AG10803 (cell line): ENCODE measurements around the gene OLIG1.

ENCODE experiments used
- DNase-seq: peaks from one replicate; pipeline ENCODE4 v3.0.0; 2010; ENCODE audit warnings: low read depth
- H3K4me3 ChIP-seq: 2 replicates; pipeline ENCODE4 v1.5.1; 2011; ENCODE audit warnings: mild to moderate bottlenecking, low read length, control low read depth
- CTCF ChIP-seq: conservative IDR thresholded peaks from 2 replicates; pipeline ENCODE4 v1.5.1; 2011; ENCODE audit warnings: mild to moderate bottlenecking, low read length, control low read depth, inconsistent platforms

OLIG1 gene, protein sequence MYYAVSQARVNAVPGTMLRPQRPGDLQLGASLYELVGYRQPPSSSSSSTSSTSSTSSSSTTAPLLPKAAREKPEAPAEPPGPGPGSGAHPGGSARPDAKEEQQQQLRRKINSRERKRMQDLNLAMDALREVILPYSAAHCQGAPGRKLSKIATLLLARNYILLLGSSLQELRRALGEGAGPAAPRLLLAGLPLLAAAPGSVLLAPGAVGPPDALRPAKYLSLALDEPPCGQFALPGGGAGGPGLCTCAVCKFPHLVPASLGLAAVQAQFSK

GRCh38 chr21:33069994-33070743, at the start of gene OLIG1:
OLIG1 (plus strand) TSS chr21:33070141; CDS start chr21:33070247, 106 bp downstream.
- no peak within 1 kb of the TSS for H3K4me3 ChIP-seq
- TF ChIP-seq CTCF: no peak
- DNase-seq: peak; percentile 7

GRCh38 chr21:33020558-33021100, 49.3 kb upstream of the OLIG1 start:
- DNase-seq: no peak
- no peak overlapping the region for H3K4me3 ChIP-seq
- TF ChIP-seq CTCF: no peak

DNA sequence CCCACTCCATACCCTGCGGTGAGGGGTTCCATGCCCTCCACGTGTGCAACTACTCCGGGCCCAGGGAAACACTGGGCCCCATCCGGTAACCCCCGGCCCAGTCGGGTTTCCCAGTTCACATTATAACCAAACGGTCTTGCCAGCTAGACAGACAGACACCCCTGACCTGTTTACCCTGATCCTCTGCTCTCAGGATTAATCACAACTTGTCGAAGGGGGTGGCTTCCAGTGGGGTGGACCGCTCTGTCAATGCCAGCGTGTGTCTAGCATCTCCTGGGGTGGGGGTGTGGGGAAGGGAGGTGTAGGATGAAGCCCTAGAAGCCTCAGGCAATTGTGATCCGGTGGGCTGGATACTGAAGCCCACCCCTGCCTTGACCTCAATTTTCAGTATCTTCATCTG, 48.8 kb upstream of the OLIG1 start:
- DNase-seq: no peak
- no peak for TF ChIP-seq CTCF
- H3K4me3 ChIP-seq: no peak overlapping the region

- TF ChIP-seq CTCF: no peak
- no peak for DNase-seq
- H3K4me3 ChIP-seq: no peak overlapping the region
These were observed 48.3 kb upstream of the OLIG1 start for GRCh38 chr21:33021667-33022066.

DNA sequence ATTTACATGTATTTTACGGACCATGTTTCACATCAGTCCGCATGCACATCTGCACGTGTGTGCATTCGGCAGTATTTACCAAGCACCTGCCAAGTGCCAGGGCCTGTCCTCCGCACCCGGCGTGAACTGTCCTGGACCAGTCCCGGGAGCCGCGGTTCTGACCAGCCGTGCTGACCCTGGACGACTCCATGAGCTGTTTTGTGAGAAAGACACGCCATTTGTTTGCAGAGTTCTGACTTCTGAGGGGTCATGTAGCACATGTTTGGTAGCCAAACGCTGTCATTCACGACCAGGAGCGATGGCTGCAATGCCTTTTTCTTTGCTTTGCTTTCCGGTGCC, 47.5 kb upstream of the OLIG1 start:
- H3K4me3 ChIP-seq: no peak overlapping the region

GRCh38 chr21:33022828-33023573, 46.9 kb upstream of the OLIG1 start:
- TF ChIP-seq CTCF: no peak

More for the DNA sequence above, 47.5 kb upstream of the OLIG1 start:
- DNase-seq: no peak
- no peak for TF ChIP-seq CTCF

More at GRCh38 chr21:33022828-33023573, 46.9 kb upstream of the OLIG1 start:
- DNase-seq: no peak
- no peak overlapping the region for H3K4me3 ChIP-seq
